GM12873 (cell line): ENCODE results near the gene KCNQ1.

Source experiments
- TF ChIP-seq, protein P1 (sequence below): IDR thresholded peaks from 2 replicates; pipeline ENCODE4 v1.5.1; 2012; ENCODE audit warnings: low read depth, mild to moderate bottlenecking, moderate library complexity, low read length, control low read depth; ENCODE audit not compliant: insufficient read depth; ENCODE audit errors: missing control alignments

The KCNQ1 gene

DNA sequence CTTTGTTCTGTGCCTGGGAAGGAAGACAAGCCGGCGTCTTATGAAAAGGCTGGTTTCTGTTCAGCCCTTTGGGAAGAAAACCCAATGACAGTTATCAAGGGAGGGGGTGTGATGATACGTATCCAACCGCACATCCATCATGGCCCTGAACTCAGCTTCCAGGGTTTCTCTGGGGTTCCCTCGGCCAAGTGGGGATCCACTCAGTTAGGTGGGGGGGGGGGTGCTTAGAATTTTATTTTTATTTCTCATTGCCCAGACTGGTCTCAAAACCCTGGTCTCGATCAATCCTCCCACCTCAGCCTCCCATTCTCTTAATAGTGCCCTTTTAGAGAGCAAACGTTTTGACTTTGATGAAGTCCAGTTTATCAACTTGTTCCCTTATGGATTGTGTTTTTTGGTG lies 25.7 kb downstream of the KCNQ1 start:
- TF ChIP-seq, protein P1, sequence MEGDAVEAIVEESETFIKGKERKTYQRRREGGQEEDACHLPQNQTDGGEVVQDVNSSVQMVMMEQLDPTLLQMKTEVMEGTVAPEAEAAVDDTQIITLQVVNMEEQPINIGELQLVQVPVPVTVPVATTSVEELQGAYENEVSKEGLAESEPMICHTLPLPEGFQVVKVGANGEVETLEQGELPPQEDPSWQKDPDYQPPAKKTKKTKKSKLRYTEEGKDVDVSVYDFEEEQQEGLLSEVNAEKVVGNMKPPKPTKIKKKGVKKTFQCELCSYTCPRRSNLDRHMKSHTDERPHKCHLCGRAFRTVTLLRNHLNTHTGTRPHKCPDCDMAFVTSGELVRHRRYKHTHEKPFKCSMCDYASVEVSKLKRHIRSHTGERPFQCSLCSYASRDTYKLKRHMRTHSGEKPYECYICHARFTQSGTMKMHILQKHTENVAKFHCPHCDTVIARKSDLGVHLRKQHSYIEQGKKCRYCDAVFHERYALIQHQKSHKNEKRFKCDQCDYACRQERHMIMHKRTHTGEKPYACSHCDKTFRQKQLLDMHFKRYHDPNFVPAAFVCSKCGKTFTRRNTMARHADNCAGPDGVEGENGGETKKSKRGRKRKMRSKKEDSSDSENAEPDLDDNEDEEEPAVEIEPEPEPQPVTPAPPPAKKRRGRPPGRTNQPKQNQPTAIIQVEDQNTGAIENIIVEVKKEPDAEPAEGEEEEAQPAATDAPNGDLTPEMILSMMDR: no peak

DNA sequence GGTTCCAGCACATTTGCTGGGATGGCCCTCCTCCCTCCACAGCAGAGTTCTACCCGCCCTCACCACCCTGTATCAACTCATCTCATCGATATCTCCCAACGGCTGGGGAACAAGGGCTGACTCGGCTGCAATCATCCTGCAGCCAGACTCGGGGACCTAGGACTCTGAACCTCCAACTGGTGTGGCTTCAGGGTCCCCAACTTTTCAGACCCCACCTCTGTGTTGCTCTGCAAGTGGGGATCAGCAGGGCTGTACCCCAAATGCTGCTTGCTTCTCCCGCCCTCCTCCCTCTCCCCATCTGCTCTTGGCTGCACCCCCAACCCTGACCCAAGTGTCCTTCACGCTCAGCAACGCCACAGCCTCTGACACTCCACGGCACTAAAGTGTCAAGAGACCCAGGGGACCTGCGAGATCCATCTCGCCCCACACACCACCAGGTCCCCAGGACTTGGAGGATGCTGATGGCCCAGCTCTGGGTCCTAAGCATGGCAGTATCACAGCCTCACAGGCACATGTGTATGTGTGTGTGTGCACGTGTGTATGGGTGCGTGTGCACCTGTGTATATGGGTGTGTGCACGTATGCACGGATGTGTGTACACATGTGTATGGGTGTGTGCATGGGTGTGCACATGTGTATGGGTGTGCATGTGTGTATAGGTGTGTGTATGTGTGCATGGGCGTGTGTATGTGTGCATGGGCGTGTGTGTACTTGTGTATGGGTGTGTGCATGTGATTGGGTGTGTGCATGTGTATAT lies 26.4 kb downstream of the KCNQ1 start:
- TF ChIP-seq, protein P1: no peak

DNA sequence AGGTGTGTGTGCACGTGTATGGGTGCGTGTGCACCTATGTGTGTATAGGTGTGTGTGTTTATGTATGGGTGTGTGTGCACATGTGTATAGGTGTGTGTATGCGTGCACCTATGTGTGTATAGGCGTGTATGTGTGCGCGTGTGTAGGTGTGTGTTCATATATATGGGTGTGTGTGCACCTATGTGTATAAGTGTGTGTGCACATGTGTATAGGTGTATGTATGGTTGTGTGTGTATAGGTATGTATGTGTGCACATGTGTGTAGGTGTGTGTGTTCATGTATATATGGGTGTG lies 26.9 kb downstream of the KCNQ1 start:
- TF ChIP-seq, protein P1: no peak

GRCh38 chr11:2472428-2473186 lies 27.8 kb downstream of the KCNQ1 start:
- TF ChIP-seq, protein P1: no peak

DNA sequence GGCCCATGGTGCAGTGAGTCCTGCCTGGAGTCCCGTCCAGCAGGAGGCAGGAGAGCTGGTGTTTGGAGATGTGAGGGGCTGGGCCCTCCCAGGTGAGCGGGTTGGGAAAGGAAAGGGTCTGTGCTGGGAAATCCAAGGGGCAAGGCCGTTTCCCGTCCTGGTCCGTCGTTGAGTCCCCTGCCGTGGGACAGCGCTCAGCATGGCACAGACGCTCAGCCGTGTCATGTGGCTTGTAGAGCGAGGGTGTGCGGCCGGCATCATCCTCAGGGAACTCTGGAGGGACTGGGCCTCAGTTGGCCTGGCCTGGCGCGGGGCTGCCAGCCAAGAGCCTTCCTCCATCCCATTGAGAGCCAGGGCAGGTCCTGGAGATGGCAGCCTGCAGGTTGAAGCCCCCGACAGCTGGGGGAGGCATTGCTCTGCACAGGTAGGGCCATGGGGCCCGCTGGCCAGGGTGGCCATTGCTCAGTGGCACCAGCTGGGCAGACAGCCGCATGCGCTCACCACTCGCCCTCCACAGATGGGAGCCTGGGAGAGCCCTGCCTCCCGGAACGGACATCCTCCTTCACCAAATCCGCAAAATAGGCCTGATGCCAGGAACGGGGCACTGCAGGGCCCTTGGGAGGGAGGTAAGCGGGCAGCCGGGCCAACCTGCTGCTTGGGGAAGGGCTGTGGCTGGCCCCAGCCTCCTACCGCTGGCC lies 28.7 kb downstream of the KCNQ1 start:
- TF ChIP-seq, protein P1: no peak

DNA sequence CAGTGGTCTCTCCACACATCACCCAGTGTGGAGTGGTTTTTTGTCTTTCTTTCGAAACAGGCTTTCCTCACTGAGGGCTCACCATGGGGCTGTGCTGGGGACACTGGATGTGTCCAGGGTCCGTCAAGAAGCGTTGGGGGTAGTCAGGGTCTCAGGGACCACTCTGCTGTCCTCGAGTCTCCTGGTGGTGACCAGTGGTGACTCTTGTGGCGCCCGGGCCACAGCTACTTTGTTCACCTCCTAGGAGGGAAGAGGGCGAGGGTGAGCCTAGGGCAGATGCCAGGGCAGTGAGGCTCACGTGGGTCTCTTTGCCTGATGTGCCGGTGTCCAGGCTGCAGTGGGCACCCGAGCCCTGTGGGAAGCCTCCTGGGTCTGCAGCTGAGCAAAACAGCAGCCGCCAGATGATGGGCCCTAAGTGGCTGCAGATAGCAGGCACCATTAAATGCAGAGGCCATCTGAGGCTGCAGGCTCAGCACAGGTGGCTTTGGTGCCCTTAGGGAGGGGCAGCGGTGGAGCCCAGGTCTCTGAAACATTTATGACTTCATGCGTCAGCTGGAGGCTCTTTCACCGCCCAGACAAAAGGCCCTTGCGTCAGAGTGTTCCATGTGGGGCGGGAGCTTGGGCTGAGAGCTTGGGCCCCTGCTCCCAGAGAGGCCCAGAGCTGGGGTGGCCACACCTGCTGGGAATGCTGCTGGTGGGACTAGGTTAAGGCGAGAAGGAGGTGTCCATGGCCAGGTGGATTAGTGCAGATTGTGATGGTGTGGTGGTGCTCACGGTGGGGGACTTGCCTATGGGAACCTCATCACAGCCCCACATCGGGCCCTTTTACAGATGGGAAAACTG lies 29.5 kb downstream of the KCNQ1 start:
- TF ChIP-seq, protein P1: no peak
